NCI-H1694 (cell line): ENCODE data around the gene CACNG1.

ENCODE experiments used
- DNase-seq: peaks from one replicate; lab custom pipeline; 2025; lab: John Stamatoyannopoulos, UW

Gene CACNG1, protein sequence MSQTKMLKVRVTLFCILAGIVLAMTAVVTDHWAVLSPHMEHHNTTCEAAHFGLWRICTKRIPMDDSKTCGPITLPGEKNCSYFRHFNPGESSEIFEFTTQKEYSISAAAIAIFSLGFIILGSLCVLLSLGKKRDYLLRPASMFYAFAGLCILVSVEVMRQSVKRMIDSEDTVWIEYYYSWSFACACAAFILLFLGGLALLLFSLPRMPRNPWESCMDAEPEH

DNA sequence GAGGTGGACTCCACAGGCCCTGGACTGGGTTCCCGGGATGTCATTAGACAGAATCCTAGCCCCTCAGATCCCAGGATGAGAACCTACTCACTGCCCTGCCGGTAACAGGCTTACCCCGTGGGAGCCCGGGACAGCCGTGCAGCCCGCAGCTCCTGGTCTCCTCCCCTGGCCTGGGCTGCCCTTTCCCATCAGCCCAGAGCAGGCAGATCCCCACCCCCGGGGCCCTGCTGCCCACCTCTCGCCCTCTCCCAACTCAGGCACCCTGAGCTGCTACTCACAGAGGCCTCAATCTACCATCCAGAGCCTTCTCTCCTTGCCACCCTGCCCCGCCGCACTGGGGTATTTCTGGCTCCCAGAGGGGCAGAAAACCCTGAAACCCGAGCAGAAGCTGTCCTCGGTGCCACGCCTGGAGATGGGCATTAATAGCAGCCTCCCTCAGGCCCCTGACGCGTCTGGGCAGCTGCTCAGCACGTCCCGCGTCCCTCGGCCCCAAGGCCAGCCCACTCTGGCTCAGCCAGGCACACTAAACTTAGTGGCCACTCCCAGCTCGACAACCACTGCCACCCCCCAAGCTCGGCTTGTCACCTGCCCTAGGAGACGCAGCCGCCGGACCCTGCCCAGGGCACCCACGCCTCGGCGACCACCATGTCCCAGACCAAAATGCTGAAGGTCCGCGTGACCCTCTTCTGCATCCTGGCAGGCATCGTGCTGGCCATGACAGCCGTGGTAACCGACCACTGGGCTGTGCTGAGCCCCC, at the start of gene CACNG1:
CACNG1 (plus strand) TSS at position 539 of the 757 bp plus-strand sequence; CDS start at position 646, 107 bp downstream.
- no peak for DNase-seq

DNA sequence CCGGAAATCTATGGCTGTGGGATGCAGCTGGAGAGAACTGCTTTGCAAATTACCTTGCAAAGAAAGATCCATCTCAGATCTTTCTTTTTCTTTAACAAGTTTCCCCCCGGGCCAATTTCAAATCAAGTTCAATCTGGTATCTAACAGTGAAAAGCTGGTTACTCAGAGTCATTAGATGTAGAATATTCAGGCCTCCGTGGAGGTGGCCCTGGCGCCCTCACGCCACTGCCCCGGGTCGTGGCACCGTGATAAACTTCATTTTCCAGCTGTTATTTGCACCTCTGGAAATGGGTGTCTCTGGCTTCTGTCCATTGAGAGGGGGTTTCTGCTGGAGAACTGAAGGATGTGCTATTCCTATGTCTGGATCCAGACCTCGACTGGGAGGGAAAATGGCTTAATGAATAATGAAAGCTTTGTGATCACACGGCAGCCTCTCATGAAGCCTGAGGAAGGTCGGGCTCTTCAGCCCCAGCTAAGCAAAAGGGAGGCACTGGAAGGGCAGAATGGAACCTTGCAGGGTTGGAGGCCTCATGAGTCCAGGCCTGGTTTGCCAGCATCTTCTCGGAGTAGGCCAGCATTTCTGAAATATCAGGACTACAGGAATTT, 49.3 kb upstream of the CACNG1 start:
- no peak for DNase-seq

DNA sequence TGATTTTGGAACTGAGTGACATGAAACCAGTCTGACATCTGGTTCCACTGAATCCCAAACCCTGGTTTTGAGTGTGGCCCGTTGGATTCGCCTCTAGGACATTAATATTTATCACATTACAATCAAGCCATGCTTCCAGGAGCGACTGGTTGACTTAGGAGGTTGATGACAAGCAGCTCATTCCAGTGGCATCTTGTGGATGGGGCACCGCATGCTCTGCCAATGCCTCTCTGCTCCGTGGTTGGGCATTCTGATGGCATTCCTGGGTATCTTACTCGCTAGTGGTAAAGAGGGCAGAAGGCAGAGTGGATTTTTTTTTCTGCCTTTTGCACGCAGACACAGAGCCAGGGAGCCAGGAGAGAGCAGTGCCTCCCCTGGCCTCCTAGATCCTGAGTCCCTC, 48.4 kb upstream of the CACNG1 start:
- no peak for DNase-seq

DNA sequence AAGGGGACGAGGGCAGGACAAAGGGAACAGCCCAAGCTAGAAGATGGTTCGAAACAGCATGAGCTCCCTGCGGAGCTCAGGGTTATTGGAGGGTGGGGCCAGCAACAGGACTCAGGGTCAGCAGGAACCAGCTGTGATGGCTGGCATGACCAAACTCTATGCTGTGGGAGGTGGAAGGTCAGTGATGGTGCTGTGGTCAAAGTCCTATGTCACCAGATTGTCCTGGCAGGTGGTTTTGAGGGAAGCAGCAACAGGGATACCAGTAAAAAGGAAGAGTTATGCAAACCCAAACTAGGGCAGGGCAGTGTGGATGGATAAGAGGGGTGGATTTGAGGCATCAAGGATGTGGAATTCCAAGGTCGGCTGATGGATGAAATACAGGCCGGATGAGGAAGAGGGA, 47.4 kb upstream of the CACNG1 start:
- no peak for DNase-seq

DNA sequence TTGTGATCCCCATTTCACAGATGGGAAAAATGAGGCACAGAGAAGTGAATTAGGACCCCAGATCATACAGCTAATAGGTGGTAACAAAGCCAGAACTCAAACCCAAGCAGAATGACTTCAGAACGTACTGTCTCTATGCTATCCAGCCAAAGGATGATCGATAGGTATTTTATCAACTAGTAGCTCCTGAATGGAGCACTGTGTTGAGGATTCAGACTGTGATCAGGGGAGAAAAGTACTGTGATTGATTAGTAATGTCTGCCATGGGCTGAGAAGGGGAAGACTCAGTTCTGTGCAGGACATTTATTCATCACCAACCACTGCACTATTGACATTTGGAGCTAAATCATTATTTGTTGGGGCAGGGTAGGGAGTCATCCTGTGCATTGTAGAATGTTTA, 41.1 kb upstream of the CACNG1 start:
- no peak for DNase-seq

- DNase-seq, result no peak
Measured at GRCh38 chr17:67004181-67004580, 40.2 kb upstream of the CACNG1 start.

DNA sequence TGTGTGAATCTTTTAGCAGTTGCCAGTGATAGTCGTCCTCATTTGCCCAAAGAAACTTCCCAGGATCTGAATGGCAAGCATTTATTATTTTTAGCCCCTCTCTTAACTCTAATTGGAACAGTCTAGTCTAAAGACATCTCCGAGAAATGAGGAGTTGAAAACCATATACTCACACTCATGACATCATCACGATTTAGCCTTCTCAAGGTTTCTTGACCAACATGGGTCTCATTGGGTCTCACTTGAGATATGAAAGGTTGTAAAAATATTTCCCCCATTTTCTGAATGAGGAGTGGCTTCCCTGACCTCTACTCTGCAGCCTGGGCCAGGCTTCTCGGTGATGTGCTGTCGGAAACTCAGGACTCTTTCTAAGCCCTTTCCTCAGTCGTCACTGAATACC, 37.1 kb upstream of the CACNG1 start:
- DNase-seq, result no peak

DNA sequence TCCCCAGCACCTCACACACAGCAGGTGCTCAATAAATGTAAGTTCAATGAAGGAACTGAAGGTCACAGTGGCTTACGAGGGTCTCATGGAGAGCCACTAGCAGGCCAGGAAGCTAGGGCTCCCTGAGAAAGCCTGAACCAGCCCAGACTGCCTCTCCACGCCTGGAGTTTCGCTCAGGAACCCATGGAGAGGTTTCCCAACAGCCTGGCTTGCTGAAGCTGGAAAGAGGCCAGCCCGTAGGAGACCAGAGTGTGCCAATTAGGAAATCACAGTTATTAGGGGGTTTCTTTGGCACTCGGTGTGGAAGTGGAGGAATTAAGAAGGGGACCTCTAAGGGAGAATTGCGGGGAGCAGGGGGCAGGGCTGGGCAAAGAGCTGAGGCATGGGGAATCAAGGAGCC, 36.3 kb upstream of the CACNG1 start:
- DNase-seq, result no peak

GRCh38 chr17:67011527-67012175, 32.7 kb upstream of the CACNG1 start:
- DNase-seq, result no peak

DNA sequence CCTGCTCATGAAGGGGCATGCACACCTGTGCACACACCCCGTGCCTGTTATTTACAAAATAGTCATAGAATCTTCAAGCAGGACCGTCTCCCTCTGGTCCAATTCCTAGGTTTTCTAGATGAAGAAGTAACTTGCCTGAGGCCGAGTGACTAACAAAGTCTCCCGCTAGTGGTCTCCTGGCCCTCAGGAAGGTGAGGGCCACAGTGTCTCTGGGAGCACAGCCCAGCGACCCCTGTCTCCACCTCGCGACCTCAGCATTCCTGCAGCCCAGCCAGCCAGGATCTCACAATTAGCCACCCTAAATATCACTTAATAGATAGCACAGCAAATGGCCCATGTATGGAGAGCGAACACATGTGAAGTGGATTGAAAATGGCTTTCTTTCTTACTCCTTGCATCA, 30.5 kb upstream of the CACNG1 start:
- no peak for DNase-seq

- no peak for DNase-seq
Measured at GRCh38 chr17:67015001-67015400, 29.4 kb upstream of the CACNG1 start.

- no peak for DNase-seq
Measured at GRCh38 chr17:67016039-67016762, 28.2 kb upstream of the CACNG1 start.

- DNase-seq, result no peak
Measured at GRCh38 chr17:67017910-67018309, 26.4 kb upstream of the CACNG1 start.

DNA sequence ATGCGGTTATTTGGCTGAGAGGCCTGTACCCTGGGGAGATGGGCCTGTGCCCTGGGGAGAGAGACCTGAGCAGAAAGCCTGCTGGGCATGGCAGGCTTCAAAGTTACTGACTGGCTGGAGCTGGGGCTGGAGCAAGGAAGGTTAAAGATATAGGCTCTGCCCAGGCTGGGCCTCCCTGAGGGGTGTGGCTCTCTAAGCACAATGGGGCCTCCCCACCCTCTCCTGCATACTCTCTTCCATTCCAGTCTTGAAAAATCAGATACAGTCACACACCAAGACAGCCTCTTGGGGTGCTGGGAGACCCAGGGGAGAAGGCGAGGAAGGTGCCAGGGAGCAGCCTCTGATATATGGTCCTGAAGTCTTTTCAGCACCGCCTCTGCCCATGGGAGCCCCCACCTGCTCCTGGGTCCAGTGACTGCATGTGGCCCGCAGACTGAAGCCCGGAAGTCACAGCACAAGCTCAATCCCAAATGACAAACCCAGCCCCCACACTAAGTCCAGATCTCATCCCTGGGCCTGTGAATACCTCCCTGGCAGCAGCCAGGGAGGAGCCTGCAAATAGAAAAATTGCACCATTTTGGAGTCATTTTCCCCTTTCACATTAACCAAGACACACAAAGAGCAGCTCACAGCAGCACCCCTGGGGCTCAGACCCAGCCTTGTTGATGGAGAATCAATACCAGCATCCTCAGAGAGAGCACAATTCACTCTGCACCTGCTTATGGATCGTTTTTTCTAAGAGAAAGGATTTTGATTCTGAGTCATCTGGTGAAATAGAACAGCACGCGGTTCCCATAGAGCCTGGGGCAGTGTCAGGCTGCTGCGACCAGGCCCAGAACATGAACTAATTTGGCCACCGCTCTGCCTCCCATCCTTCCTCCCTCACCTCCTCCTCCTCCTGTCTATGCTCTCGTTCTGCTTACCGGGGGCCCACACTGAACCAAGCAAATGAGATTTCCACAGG, 25.6 kb upstream of the CACNG1 start:
- no peak for DNase-seq

DNA sequence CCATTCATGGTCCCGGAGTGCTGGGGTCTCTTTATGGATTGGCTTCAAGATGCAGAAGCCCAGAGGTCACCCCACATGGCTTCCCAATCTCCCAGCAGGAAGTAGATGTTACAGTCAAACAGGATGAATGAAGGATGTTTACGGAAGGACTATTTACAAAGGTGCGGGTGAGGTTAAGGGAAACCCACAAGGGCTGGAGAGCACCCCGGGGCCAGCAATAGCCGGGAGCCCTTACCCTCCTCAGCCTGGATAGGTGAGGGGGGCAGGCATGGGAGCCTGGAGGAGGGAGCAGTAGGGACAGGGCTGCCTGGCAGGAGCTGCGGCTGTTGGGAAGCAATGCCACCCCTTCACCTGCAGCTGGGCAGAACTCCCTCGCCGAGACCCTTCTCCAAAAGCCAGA, 24.5 kb upstream of the CACNG1 start:
- DNase-seq, result no peak

GRCh38 chr17:67020293-67020766, 24.0 kb upstream of the CACNG1 start:
- DNase-seq, result no peak

GRCh38 chr17:67021196-67021595, 23.2 kb upstream of the CACNG1 start:
- no peak for DNase-seq

DNA sequence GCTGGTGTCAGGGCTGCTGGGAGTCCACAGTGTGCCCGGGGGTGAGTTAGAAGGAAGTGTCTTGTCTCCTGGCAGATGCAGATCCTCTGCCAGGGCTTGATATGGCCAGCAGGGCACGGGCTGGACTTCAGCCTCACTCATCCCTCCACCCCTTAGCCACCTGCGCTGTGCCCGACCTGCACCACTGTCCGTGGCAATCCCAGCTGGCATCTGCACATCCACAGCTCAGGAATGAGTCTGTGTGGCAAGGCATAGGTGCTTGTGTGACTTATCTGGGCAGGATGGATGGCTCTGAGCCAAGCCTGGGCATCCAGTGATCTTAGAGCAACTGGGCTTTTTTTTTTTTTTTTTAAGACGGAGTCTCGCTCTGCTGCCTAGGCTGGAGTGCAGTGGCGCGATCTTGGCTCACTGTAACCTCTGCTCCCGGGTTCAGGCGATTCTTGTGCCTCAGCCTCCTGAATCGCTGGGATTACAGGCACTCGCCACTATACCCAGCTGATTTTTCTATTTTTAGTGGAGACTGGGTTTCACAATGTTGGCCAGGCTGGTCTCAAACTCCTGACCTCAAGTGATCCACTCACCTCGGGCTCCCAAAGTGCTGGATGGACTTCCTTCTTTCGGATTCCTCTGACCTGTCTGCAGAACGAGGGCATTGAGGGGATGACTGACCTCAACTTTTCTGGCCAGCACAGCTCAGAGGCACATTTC, 22.5 kb upstream of the CACNG1 start:
- DNase-seq, result no peak

DNA sequence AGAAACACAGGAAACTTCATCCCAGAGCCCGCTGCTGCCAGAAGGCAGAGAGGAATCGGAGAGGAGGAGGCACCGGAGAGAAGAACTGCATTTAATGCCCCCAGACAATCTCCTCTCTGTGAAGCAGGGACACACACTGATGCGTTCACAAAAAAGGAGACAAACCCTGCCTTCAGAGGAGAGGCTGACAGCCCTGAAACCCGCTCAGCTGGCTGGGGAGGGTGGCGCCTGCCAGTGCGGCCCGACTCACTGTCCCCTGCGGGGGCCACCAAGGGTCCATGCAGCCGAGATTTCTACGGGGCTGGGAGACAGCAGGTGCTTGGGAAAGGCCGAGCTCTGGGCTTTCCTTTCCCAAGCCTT, 21.9 kb upstream of the CACNG1 start:
- no peak for DNase-seq

GRCh38 chr17:67024736-67025135, 19.6 kb upstream of the CACNG1 start:
- DNase-seq, result no peak
